GM23248 (cell line): ENCODE measurements around the gene SYTL3. TPM values are rescaled to one million over a fixed set of nuclear protein-coding genes. Genes with fewer than 3 reads are reported as not detected.

Source experiments
- DNase-seq: peaks from one replicate; pipeline ENCODE4 v3.0.0-alpha.2; 2015
- H2AFZ ChIP-seq: fragments of 200-600 bp; sonication (generic); 2 replicates; pipeline ENCODE4 v1.6.1; 2016; ENCODE audit warnings: antibody characterized with exemption
- H3F3A ChIP-seq: fragments of 200-600 bp; sonication (generic); 2 replicates; pipeline ENCODE4 v1.6.1; 2016; ENCODE audit warnings: mild to moderate bottlenecking, antibody characterized with exemption, mixed run types; ENCODE audit not compliant: insufficient read depth
- H3K27ac ChIP-seq: fragments of 200-600 bp; sonication (generic); 2 replicates; pipeline ENCODE4 v1.5.1; 2016; ENCODE audit warnings: mild to moderate bottlenecking
- H3K27me3 ChIP-seq: fragments of 200-600 bp; sonication (generic); replicated peaks from 2 replicates; pipeline ENCODE4 v1.6.1; 2016; ENCODE audit warnings: mild to moderate bottlenecking; ENCODE audit not compliant: insufficient read depth
- H3K36me3 ChIP-seq: fragments of 200-600 bp; sonication (generic); 2 replicates; pipeline ENCODE4 v1.6.1; 2016; ENCODE audit warnings: low read depth, mild to moderate bottlenecking
- H3K4me1 ChIP-seq: fragments of 200-600 bp; sonication (generic); 2 replicates; pipeline ENCODE4 v1.6.1; 2016; ENCODE audit warnings: mild to moderate bottlenecking; ENCODE audit not compliant: insufficient read depth
- H3K4me2 ChIP-seq: fragments of 200-600 bp; sonication (generic); one replicate; pipeline ENCODE4 v1.6.1; 2016; ENCODE audit warnings: mild to moderate bottlenecking; ENCODE audit not compliant: unreplicated experiment
- H3K4me3 ChIP-seq: fragments of 200-600 bp; sonication (generic); 2 replicates; pipeline ENCODE4 v1.5.1; 2016; ENCODE audit warnings: mild to moderate bottlenecking
- H3K79me2 ChIP-seq: fragments of 200-600 bp; sonication (generic); 2 replicates; pipeline ENCODE4 v1.6.1; 2016; ENCODE audit warnings: mild to moderate bottlenecking; ENCODE audit not compliant: insufficient read depth
- H3K9ac ChIP-seq: fragments of 200-600 bp; sonication (generic); 2 replicates; pipeline ENCODE4 v1.6.1; 2016; ENCODE audit warnings: mild to moderate bottlenecking
- H3K9me2 ChIP-seq: fragments of 200-600 bp; sonication (generic); 2 replicates; pipeline ENCODE4 v1.6.1; 2016; ENCODE audit warnings: mixed run types, mild to moderate bottlenecking, moderate library complexity; ENCODE audit not compliant: insufficient read depth
- H3K9me3 ChIP-seq: fragments of 200-600 bp; sonication (generic); one replicate; pipeline ENCODE4 v1.6.1; 2017; ENCODE audit warnings: low read depth
- H4K20me1 ChIP-seq: fragments of 200-600 bp; sonication (generic); 2 replicates; pipeline ENCODE4 v1.6.0; 2016; ENCODE audit not compliant: insufficient read depth
- EZH2 ChIP-seq: fragments of 200-600 bp; sonication (generic); IDR thresholded peaks from 2 replicates; pipeline ENCODE4 v1.6.1; 2018; ENCODE audit warnings: antibody characterized with exemption, mild to moderate bottlenecking; ENCODE audit not compliant: insufficient read depth, poor library complexity, severe bottlenecking
- EZH2phosphoT487 ChIP-seq: fragments of 200-600 bp; sonication (generic); IDR thresholded peaks from 2 replicates; pipeline ENCODE4 v1.6.1; 2018; ENCODE audit warnings: antibody characterized with exemption, moderate library complexity, mild to moderate bottlenecking, low read depth; ENCODE audit not compliant: insufficient read depth
- WGBS, 2 experiments: methylation state at CpG; one replicate each; pipeline ENCODE4 v1.1.6; 2015 to 2017; ENCODE audit warnings: low lambda C conversion rate in 2 of 2, low coverage in 1 of 2; ENCODE audit errors: missing lambda C conversion rate in 2 of 2; 5-methylcytosine and 5-hydroxymethylcytosine counted together
- in situ Hi-C: fragments of 300-500 bp; cut with MboI; formaldehyde crosslinking; loops from 2 replicates; pipeline ENCODE4 v1.15.0; 2020
- polyA plus RNA-seq: library from polyadenylated mRNA; unstranded; fragments of >200 nt; fragmentation: Nextera tagmentation; extraction: Ambion mirVana; gene quantifications from 2 replicates; pipeline ENCODE4 v1.2.1, GENCODE V29; 2016
- total RNA-seq: library from RNA; depleted of rRNA; stranded (reverse); fragments of >200 nt; shearing (Covaris generic); gene quantifications from 2 replicates; pipeline ENCODE4 v1.2.3, GENCODE V29; 2014

Gene SYTL3
- total and polyA plus RNA-seq, 2 experiments from 2014 or later: 2.1 to 2.3 TPM

DNA sequence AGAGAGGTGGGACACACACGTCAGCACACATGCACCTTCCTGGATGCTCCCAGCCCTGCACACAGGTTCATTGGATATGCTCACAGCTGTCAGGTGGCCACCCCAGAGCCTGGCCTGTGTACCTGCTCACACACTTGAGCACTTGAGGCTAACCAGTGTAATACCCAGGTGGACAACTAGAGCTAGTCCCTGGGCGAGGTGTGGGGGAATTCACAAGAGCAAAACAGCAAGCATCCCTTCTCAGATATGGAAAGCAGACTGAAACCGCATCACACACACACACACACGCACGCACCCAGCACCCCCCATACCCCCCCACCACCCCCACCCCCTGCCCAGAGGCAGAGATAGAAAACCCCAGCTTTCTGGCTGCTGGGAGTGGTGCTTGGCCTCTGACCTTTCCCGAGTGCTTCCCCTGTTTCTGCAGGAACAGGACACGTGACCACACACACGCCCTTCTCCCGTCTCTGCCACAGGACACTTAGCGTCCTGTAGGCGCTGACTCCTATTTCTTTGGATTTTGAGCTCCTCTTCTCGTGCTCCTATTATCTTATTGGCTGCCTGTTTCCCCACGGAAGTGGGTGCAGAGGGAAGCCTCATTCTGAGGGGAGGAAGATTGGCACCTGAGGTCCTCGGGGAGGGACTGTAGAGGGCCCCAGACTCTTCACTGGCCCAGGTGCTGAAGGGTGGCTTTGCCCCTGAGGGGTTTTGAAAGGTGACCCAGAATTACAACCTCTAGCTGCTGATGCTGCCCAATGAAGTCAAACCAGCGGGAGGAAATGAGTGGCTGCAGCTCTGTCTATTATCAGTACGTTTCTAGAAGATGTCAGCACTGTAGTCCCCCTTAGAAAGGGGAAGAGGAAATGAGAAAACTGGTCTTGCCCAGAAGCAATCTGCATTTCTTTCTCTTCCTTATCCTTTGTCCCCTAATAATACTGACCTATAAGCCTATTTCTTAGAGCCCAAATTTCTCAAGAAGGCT is 65.8 kb downstream of the SYTL3 start:
- Histone ChIP-seq H3K36me3 (no peaks in the 10 kb centered on the region), H3K79me2 (no peaks in the 10 kb centered on the region), H3K27me3 (no peaks in the 10 kb centered on the region), H4K20me1 (no peaks in the 10 kb centered on the region), H3K9me3 (no peaks in the 10 kb centered on the region), H3K9me2 (no peaks in the 10 kb centered on the region), H3K4me1 (peaks cover 8% of the 10 kb centered on the region), H3F3A (no peaks in the 10 kb centered on the region), H3K4me2 (no peak overlapping the region), H2AFZ (no peak overlapping the region), H3K9ac (no peak overlapping the region), H3K4me3 (no peak overlapping the region), H3K27ac (no peak overlapping the region)
- 93 to 95% methylated on average over 13 to 16 of the region's 16 CpGs for WGBS, 2 experiments
- no peak for DNase-seq
- in situ Hi-C loops: loop anchor here (25.0 kb wide), 1 partner anchor 247 kb away; no protein-coding TSS in a partner anchor
- TF ChIP-seq EZH2 (no peak), EZH2phosphoT487 (no peak)

DNA sequence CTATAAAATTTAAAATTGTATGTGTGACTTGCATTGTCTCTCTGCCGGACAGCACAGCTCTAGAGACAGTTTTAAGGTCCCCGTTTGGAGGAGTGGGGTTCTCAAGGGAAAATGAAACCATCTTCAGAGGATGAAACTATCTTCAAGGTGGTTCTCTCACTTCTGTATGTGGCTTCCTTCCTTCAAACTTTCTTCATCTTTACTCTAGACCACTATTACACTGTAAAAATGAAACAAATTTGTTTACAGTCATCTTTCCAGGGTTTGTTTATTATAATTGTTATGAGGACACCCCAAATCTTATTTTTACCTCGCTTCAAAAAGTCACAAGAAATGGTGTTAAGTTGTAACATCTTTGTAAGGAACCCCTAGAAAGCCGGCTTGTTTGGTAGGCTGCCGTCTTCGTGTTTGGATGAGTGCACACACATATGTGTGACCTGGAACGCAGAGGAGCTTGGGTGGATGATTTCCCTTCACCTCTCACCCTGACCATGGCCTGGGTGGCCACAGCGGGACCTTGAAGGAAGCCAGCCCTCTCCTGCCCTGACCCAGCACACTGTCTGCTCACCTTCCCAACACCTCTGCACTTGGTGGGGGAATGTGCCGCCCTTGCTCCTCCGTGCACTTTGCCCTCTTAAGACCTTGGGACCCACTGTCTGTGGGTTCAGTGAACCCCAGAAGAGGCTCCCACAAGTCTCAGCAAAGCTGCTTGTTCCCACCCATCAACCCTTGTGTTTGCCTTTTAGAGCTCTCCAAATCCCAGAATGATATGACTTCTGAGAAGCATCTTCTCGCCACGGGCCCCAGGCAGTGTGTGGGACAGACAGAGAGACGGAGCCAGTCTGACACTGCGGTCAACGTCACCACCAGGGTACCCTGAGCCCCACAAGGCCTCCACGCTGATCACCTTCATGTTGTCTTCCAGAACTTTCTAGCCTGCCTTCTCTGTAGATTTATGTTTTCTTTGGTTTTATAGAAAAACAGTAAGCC is 67.8 kb downstream of the SYTL3 start:
- Histone ChIP-seq H2AFZ (no peak overlapping the region), H3K79me2 (no peaks in the 10 kb centered on the region), H3K27ac (no peak overlapping the region), H3K9ac (no peak overlapping the region), H3F3A (no peaks in the 10 kb centered on the region), H3K4me3 (no peak overlapping the region), H3K4me1 (peaks cover 15% of the 10 kb centered on the region), H3K4me2 (no peak overlapping the region), H4K20me1 (no peaks in the 10 kb centered on the region), H3K27me3 (no peaks in the 10 kb centered on the region), H3K9me2 (no peaks in the 10 kb centered on the region), H3K9me3 (no peaks in the 10 kb centered on the region), H3K36me3 (no peaks in the 10 kb centered on the region)
- TF ChIP-seq EZH2 (no peak), EZH2phosphoT487 (no peak)
- no peak for DNase-seq
- 84 to 89% methylated on average over 16 of the region's 16 CpGs for WGBS, 2 experiments
- in situ Hi-C loops: loop anchor here (25.0 kb wide), 1 partner anchor 245 kb away; no protein-coding TSS in a partner anchor

DNA sequence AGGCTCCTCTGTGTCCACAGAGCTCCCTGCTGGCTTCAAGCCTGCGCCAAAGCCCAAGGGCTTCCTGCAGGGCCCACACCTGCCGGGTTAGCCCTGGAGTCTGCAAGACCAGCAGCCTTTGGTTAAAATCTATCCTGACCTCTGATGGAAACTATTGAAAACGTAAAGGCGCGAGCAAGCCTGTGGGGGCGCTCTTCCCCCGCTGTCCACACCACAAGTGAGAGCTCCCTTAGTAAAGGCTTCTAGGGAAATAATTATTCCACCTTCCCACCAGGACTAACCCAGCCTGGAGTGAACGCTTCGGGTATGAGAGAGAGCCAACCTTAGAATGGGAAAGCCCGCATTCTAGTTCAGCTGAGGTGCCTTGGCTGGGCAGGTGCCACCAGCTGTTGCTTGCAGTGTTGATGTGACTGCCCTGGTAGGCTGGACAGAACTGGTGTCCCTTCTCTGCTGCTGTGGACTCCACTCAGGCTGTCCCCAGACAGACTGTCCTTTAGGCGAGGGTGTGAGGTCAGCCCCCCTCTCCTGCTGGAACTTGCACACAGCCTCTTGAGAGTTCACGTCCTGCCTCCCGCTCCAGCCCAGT is 68.7 kb downstream of the SYTL3 start:
- Histone ChIP-seq H3F3A (no peaks in the 10 kb centered on the region), H3K9me3 (no peaks in the 10 kb centered on the region), H3K4me2 (no peak overlapping the region), H4K20me1 (no peaks in the 10 kb centered on the region), H3K9ac (no peak overlapping the region), H3K9me2 (no peaks in the 10 kb centered on the region), H3K36me3 (no peaks in the 10 kb centered on the region), H3K27ac (no peak overlapping the region), H2AFZ (no peak overlapping the region), H3K4me1 (peaks cover 15% of the 10 kb centered on the region), H3K4me3 (no peak overlapping the region), H3K27me3 (no peaks in the 10 kb centered on the region), H3K79me2 (no peaks in the 10 kb centered on the region)
- 56 to 62% methylated on average over 13 of the region's 13 CpGs for WGBS, 2 experiments
- TF ChIP-seq EZH2phosphoT487 (no peak), EZH2 (no peak)
- peak; percentile 41 for DNase-seq
- in situ Hi-C loops: loop anchor here (25.0 kb wide), 1 partner anchor 244 kb away; no protein-coding TSS in a partner anchor
